HG03159 (cell line): Measurements from ENCODE around the gene NCKAP5.
"Not testable (repeated sequence)": the region's sequence is repeated elsewhere in the genome, so short reads cannot be mapped to it uniquely, and the experiment has no call there.

Experiments used
- ATAC-seq: cut with Tn5 transposase; IDR thresholded peaks from one replicate; pipeline ENCODE4 v1.9.1; 2021; ENCODE audit warnings: mild to moderate bottlenecking, moderate library complexity; ENCODE audit not compliant: unreplicated experiment

The NCKAP5 gene

GRCh38 chr2:132701810-132702209, 866.5 kb downstream of the NCKAP5 start:
- no peak for ATAC-seq

GRCh38 chr2:132699802-132700201, 868.5 kb downstream of the NCKAP5 start:
- not testable (repeated sequence) for ATAC-seq

DNA sequence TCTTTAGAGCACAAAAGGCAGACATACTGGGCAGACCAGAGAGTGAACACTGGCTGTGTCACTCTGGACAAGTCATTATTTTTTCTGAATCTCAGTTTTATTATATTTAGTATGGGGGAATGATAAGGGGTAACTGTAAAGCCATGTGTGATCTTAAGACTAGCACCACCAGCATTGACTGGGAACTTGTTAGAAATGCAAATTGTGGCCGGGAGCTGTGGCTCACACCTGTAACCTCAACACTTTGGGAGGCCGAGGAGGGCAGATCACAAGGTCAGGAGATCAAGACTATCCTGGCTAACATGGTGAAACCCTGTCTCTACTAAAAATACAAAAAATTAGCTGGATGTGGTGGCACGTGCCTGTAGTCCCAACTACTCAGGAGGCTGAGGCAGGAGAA, 869.9 kb downstream of the NCKAP5 start:
- not testable (repeated sequence) for ATAC-seq

- no peak for ATAC-seq
These were observed 870.6 kb downstream of the NCKAP5 start for GRCh38 chr2:132697556-132698205.

DNA sequence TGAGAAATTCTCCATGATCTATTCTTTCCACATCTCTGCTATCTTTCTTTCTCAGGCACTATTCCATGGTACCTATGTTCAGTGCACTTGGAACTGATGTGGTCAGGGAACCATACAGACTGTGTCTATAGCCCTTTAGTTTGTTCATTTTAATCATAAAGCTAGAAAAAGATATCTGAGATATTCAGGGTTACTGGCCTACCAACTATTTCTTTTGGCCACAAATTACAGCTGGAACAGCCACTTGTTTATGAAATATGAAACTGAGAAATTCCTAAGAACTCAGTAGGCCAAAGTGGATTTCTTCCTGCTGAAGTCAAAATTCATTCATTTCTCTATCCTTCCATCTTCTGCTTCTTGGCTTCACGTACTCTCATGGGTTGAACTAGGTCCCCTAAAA, 875.4 kb downstream of the NCKAP5 start:
- ATAC-seq: no peak

GRCh38 chr2:132691556-132691955, 876.7 kb downstream of the NCKAP5 start:
- no peak for ATAC-seq

DNA sequence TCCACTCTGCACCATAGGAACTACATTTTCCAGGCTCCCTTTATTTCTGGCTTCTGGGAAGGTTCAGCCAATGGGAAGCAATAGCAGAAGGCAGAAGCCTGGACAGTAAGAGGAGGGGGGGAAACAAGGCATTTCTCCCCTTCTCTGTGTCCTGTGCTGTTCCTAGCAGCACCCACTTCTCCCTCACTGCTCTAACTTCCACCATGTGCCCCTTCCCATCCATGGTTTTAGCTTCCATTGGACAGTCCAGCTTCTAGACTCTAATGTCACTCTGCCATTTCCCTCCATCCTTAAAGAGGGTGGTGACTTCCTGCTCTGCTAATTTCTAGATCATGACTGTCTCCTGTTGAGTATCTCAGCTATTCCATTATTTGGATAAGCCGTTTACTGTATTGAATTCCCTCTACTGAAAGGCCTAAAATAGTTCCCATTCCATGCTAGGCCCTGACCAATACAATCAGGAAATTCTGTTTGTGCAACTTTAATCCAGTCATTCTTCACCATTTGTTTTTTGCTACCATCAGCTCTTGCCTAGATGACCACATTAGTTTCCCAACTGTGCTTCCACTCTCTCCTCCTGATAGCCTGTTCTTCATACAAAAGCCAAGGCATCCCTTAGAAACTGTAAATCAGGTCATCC, 877.5 kb downstream of the NCKAP5 start:
- ATAC-seq: no peak

DNA sequence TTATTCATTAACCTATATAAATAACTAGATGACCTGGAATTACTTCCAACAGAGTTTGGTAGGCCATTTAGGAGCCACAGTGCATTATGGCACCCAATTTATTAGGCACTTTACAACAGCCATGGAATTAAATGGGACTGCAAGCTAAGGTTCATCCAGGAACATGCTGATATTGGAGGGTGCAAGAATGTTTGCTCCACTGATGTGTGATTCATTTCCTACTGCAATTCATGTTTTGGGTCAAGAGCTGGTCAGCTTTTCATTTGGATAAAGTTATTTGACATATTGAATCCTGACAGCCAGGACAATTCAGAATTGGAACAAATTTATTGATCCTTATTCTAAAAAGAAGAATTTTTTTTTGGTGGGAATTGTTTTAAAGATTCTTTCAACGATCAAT, 886.5 kb downstream of the NCKAP5 start:
- no peak for ATAC-seq

DNA sequence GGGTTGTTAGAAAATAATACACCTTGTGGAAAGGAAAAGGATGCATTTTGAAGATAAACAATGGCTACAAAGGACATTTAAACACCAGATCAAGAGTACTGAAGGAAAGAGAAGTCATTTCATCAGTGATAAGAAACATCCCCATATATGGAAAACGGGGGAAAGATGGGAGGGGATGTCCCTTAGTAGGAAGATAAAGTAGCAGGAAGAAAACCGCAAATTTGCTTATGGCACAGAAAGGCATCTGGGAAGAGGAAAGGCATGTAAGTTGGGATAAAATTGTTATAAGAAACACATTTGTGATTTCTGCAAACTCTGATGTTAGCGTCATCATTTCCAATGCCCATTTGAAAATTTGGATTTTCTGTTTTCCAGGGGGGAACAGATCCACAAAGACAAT, 887.7 kb downstream of the NCKAP5 start:
- ATAC-seq: no peak

DNA sequence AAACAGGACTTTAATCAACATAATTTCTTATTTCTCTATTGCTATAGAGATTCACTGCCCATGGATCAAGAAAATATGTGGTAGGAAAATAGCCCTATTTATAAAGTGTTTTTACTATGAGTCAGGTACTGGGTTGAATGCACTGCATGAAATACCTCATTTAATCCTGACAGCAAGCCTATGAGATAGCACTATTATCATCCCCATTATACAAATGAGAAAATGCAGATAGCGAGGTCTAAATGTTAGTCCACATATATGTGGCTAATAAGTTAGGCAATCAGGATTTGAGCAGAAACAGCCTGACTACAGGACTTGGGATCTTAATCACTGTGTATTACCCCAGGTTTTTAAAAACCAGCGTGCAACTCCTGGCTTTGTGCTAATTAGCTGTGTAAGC, 889.8 kb downstream of the NCKAP5 start:
- ATAC-seq: no peak

DNA sequence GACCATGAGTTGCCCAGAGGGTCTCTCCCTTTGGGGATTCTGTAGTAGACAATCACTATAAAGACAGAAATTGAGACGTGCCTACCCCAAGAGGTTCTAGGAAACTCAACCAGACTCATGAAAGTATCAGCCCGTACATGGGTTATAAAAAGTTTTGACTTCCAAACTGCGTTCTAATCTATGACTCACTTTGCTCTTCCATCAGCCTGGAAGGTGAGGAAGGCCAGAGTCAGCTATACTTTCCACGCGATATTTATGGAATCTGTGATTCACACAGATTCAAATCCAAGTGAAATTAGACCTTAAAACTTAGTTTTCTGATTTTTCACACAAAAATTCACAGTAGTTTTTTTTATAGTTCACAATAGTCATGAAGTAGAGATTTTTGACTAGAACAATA, 890.6 kb downstream of the NCKAP5 start:
- no peak for ATAC-seq

GRCh38 chr2:132676999-132677398, 891.3 kb downstream of the NCKAP5 start:
- no peak for ATAC-seq

DNA sequence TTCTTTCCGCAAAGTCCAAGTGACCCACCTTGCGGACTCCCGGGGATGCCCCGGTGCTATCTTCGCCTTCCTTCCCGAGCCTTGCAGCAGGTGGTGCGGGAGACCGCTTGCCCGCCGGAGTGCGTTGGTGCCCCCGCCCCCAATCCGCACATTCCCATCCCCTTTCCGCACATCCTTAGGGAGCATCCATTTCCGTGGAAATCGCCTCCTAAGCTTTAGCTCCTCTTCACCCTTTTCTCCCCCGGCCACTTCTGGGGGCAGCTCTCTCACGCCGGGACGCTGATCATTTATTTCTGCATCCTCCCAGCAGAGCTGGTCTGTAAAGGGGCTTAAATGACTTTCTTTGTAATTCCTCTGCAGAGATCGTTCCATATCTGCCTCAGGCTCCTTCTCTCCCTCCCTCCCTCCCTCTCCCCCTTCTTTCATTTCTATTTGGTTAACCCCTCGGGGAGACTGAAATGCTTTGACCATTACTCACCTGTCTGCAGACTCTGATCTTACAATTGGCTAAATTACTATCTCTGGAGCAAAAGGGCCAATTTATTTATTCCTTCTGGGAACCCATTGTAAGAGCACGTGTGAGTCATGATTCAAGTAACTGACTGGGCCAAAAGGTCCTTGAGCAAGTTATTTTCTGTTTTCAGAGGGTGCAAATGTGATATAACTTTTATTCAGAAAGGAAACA, 897.0 kb downstream of the NCKAP5 start:
- no peak for ATAC-seq

- ATAC-seq: no peak
These were observed 897.6 kb downstream of the NCKAP5 start for GRCh38 chr2:132670496-132671150.

DNA sequence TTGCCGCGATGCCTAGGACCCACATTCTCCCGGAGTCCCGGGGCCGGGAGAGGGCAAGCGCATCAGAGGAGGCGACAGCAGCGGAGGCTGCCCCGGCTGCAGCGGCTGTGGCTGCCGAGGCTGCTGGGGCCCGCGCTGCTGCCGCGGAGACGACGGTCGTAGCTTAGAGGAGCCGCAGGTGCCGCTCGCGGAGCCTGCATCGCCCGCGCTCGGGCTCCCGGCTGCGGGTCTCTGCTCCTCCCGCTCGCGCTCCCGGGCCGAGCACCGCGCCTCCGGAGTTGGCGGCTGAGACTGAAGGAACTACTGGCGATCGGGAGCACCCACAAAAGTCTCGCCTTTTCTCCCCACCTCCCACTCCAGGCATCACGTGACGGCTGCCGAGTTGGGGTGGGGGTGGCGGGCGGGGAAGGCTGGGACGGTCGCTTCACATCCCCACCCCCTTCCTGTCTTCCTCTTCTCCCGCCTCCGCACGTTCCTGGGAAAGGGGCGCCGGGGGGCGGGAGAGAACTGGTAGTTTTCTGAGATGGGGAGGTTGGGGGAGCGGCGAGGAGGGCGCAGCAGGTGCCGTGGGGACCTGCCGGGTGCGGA, 898.3 kb downstream of the NCKAP5 start, which contains the start of gene LYPD1:
LYPD1 (minus strand) TSS at position 298 of the 588 bp plus-strand sequence; CDS start at position 25, 273 bp downstream.
- no peak for ATAC-seq

DNA sequence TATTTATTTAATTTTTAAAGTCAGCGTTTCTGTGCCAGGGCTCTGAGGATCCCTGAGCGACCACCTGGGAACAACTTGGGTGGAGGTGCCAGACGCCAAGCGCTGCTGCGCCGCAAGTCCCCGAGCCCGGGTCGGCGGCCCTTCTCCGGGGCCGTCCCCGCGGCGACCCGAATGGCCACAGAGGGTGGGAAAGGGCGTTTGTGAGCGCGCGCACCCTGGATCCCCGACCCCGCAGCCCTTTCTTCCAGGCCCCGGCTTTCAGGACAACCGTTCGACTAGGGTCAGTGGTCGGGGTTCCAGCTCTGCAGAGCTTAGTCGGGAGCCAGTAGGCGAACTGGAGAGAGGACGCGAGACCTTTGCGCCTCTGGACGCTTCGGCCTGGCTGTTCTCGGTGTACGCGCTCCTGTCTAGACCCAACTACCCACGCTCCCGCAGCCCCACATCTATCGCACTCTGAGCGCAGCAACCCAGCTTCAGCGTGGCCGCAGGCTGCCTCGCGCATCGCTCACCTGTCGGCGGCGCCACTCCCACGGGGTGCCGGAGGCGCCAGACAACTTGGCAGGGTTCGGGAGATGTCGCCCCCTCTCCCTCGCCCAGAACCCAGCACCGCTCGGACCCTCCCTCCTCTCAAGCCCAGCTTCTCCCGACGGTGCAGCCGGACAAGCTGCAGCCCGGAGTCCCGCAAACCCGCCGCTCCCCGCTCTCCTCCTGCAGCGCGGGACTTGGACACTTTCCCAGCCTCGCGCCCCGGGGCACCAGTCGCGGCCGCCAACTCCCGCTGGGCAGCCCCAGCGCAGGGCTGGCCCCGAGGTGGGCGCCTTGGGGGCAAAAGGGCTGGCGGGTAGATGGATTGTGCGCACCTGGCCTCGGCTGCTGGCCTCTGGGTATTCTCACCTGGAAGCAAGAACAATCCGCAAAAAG, 899.0 kb downstream of the NCKAP5 start:
- ATAC-seq: no peak

- no peak for ATAC-seq
These were observed 900.0 kb downstream of the NCKAP5 start for GRCh38 chr2:132668189-132668823.

GRCh38 chr2:132667706-132668105, 900.6 kb downstream of the NCKAP5 start:
- no peak for ATAC-seq

- no peak for ATAC-seq
These were observed 902.7 kb downstream of the NCKAP5 start for GRCh38 chr2:132665401-132666140.
